ENCODE measurements around the gene KDM4C. TPM values are rescaled to one million over a fixed set of nuclear protein-coding genes. Genes with fewer than 3 reads are reported as not detected.

KDM4C gene
- total RNA-seq, 1 donor from 2014 or later, result 16.5 TPM

DNA sequence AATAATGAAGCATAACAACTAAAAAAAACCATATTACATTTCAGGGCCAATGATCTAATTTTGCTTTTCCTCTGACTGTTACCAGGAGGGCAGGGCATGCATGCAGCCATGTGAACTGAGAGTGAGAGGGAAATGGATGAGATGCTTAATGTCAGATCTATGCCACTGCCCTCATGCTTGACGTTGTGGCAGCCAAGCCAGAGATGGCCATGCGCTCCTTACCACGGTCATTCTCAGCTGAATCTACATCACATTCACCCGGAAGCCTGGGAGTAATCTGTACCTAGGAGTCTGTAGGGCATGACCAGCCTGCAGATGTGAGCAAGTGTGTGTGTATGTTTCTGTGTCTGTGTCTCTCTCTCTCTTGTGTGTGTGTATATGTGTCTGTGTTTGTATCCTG is 183.7 kb downstream of the KDM4C start:
- H3K9me3 Mint-ChIP-seq, result no peaks in the 10 kb centered on the region
- H3K36me3 Mint-ChIP-seq, result no peaks in the 10 kb centered on the region
- no peaks in the 10 kb centered on the region for H3K27me3 Mint-ChIP-seq
- no peak for DNase-seq (ENCODE audit: extremely low spot score, unreplicated experiment)
- H3K4me1 Mint-ChIP-seq (ENCODE audit: unreplicated experiment), result peaks cover 9% of the 10 kb centered on the region
- H3K4me3 Mint-ChIP-seq, result no peak overlapping the region
- TF ChIP-seq, protein P1, sequence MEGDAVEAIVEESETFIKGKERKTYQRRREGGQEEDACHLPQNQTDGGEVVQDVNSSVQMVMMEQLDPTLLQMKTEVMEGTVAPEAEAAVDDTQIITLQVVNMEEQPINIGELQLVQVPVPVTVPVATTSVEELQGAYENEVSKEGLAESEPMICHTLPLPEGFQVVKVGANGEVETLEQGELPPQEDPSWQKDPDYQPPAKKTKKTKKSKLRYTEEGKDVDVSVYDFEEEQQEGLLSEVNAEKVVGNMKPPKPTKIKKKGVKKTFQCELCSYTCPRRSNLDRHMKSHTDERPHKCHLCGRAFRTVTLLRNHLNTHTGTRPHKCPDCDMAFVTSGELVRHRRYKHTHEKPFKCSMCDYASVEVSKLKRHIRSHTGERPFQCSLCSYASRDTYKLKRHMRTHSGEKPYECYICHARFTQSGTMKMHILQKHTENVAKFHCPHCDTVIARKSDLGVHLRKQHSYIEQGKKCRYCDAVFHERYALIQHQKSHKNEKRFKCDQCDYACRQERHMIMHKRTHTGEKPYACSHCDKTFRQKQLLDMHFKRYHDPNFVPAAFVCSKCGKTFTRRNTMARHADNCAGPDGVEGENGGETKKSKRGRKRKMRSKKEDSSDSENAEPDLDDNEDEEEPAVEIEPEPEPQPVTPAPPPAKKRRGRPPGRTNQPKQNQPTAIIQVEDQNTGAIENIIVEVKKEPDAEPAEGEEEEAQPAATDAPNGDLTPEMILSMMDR (conservative IDR thresholded peaks at IDR 0.05), result no peak
- H3K27ac Mint-ChIP-seq, result no peak overlapping the region

DNA sequence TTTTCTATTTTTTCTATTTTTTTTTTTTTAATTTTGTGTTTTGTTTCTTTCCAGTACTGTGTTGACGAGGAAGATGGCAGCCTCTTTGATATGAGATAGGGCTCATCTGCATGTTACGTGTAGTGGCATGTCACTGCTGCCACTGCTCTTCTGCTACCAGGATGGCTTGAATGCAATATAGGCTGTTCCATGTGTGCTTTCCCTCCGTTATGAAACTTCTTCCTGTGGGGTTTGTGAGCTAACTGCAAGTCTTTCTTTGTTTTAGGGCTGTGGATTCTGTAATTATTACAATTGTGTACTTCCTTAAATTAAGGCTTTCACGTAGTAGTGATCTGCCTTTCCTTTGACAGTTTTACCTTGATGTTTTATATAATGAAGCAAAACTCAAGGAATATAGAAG is 184.6 kb downstream of the KDM4C start:
- no peaks in the 10 kb centered on the region for H3K9me3 Mint-ChIP-seq
- H3K4me1 Mint-ChIP-seq (ENCODE audit: unreplicated experiment), result peaks cover 9% of the 10 kb centered on the region
- DNase-seq (ENCODE audit: extremely low spot score, unreplicated experiment), result no peak
- H3K4me3 Mint-ChIP-seq, result no peak overlapping the region
- H3K36me3 Mint-ChIP-seq, result no peaks in the 10 kb centered on the region
- H3K27ac Mint-ChIP-seq, result no peak overlapping the region
- H3K27me3 Mint-ChIP-seq, result no peaks in the 10 kb centered on the region
- TF ChIP-seq, protein P1 (conservative IDR thresholded peaks at IDR 0.05), result no peak

DNA sequence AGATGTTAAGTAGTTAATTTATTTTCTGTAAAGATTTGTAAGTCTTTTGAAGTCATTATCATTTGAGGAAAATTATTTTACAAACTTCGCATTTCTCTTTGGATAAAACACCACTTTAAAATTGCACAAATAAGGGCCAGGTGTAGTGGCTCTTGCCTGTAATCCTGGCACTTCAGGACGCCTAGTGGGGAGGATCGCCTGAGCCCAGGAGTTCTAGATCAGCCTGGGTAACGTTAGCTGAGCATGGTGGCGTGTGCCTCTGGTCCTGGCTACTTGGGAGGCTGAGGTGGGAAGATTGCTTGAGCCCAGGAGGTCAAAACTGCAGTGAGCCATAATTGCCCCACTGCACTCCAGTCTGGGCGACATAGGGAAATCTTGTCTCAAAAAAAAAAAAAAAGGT is 185.5 kb downstream of the KDM4C start:
- no peak for DNase-seq (ENCODE audit: extremely low spot score, unreplicated experiment)

DNA sequence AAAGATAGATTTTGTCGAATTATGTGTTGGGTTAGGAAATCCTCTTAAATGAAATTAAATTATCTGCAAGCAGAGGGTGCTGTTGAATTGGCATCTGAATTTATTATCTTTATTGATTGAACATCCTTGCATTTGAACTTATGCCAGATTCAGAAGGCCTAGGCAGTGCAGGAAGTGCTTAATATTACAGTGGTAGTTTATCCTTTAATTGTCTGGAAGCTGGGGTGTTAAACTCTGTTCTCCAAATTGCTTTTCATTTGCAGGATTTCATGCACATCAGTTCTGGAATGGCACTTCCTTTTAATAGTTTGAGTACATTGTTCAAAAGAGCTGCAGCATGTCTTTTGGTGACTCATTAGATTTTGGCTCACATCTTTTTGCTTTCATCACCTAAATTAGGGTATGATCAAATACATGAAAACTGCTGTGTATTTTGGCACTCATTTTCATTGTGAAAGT is 186.3 kb downstream of the KDM4C start:
- peaks cover 9% of the 10 kb centered on the region for H3K4me1 Mint-ChIP-seq (ENCODE audit: unreplicated experiment)
- H3K27me3 Mint-ChIP-seq, result no peaks in the 10 kb centered on the region
- H3K27ac Mint-ChIP-seq, result no peak overlapping the region
- no peak overlapping the region for H3K4me3 Mint-ChIP-seq
- H3K36me3 Mint-ChIP-seq, result no peaks in the 10 kb centered on the region
- DNase-seq (ENCODE audit: extremely low spot score, unreplicated experiment), result no peak
- no peaks in the 10 kb centered on the region for H3K9me3 Mint-ChIP-seq
- TF ChIP-seq, protein P1 (conservative IDR thresholded peaks at IDR 0.05), result no peak

More for the DNA sequence above, 185.5 kb downstream of the KDM4C start:
- Mint-ChIP-seq H3K27me3 (no peaks in the 10 kb centered on the region), H3K36me3 (no peaks in the 10 kb centered on the region), H3K4me1 (ENCODE audit: unreplicated experiment) (peaks cover 9% of the 10 kb centered on the region), H3K4me3 (no peak overlapping the region), H3K27ac (no peak overlapping the region), H3K9me3 (no peaks in the 10 kb centered on the region)
- TF ChIP-seq, protein P1 (conservative IDR thresholded peaks at IDR 0.05), result no peak

DNA sequence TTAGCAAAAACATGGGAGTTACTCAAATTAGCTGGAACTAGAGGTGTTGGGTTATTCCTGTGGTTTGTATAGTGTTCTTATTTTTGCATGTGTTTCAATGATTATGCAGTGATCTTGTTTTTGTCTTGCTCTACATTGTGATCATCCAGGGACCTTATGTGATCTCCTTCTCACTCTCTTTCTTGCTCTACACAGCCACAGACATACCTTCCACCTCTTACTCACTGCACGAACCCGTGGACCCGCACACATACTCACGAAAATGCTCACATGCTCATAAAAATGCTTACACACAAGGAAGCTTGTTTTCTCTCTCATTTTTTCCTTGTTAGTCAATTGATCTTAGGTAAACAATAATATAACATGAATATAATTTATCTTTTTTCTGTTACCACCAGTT is 187.1 kb downstream of the KDM4C start:
- DNase-seq (ENCODE audit: extremely low spot score, unreplicated experiment), result no peak
- H3K9me3 Mint-ChIP-seq, result no peaks in the 10 kb centered on the region
- peaks cover 9% of the 10 kb centered on the region for H3K4me1 Mint-ChIP-seq (ENCODE audit: unreplicated experiment)
- TF ChIP-seq, protein P1 (conservative IDR thresholded peaks at IDR 0.05), result no peak
- no peak overlapping the region for H3K27ac Mint-ChIP-seq
- H3K36me3 Mint-ChIP-seq, result no peaks in the 10 kb centered on the region
- no peaks in the 10 kb centered on the region for H3K27me3 Mint-ChIP-seq
- H3K4me3 Mint-ChIP-seq, result no peak overlapping the region

DNA sequence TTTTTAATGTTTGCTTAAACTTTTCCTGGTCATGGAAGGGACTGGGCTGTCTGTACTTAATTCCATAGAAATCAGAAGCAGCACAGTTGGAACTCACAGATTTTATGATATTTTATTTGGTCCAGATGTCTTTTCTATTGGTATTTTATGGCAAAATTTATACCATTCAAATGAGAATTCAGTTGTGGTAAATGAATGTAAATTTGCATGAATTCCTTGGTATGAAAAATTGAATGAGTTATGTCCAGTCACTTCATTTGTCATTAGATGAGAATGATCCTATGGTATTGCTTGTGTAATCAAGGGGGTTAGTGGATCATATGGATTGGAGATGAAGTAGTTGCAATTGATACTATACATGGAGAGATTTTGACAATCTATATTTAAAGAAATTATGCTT is 188.0 kb downstream of the KDM4C start:
- TF ChIP-seq, protein P1 (conservative IDR thresholded peaks at IDR 0.05), result no peak
- Mint-ChIP-seq H3K4me1 (ENCODE audit: unreplicated experiment) (peaks cover 9% of the 10 kb centered on the region), H3K27ac (no peak overlapping the region), H3K9me3 (peaks cover 6% of the 10 kb centered on the region), H3K36me3 (peaks cover 4% of the 10 kb centered on the region), H3K4me3 (no peak overlapping the region), H3K27me3 (no peaks in the 10 kb centered on the region)
- no peak for DNase-seq (ENCODE audit: extremely low spot score, unreplicated experiment)
